Measurements from ENCODE around the gene CHRM2.

- TF ChIP-seq CTCF (IDR thresholded peaks at IDR 0.05 in 8 of 11, conservative IDR thresholded peaks at IDR 0.05 in 3 of 11) (no peak), POLR2AphosphoS5 (IDR thresholded peaks at IDR 0.05) (no peak), POLR2A (IDR thresholded peaks at IDR 0.05) (no peak)
Observed at GRCh38 chr7:136940122-136940521, 71.7 kb downstream of the CHRM2 start.

All from spleen (tissue), 7 donors.